ENCODE data around the gene RIPK3. TPM values are rescaled to one million over a fixed set of nuclear protein-coding genes. Genes with fewer than 3 reads are reported as not detected.

RIPK3 gene
- total RNA-seq, 2 experiments from 2014 or later, result 8.1 to 14.5 TPM

DNA sequence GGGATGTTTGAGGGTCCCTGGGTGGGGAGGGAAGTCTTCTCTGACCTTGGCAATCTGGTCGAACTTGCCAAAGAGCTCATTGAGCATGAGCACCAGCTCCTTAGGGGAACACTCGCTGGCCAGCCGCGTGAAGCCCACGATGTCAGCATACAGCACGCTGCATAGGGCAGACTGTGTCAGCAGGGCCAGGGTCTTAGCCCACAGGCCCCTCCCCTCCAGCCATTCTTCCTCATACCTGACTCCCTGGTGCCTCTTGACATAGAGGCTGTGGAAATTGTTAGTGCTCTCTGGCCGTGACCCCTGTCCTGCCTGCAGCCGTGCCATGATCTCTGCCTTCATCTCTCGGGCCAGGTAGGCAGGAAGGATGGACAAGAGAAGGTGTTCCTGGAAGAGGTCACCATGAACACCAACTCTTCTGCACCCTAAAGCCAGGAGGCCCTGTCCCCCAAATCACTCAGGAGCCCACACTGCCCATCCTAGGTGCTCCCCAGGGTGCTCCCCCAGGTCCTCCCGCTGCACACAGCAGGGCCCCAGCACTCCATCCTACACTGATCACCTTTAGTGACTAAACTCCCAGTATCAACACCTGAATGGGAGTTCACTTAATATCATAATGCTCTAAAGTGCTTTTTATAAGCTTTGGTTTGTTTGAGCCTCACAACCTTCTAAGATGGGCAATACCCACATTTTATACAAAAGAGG lies 8.7 kb downstream of the RIPK3 start:
- H2AFZ ChIP-seq (ENCODE audit: low read length), result no peak overlapping the region
- no peaks in the 10 kb centered on the region for H4K20me1 ChIP-seq (ENCODE audit: insufficient read depth, low read length)
- H3K4me1 ChIP-seq (ENCODE audit: insufficient read depth, low read length, poor library complexity, severe bottlenecking), result peaks cover 30% of the 10 kb centered on the region
- H3K9me3 ChIP-seq (ENCODE audit: low read length), result no peaks in the 10 kb centered on the region
- no peaks in the 10 kb centered on the region for H3K36me3 ChIP-seq (ENCODE audit: insufficient read depth, low read length)
- no peak overlapping the region for H3K4me2 ChIP-seq (ENCODE audit: low read length)
- no peaks in the 10 kb centered on the region for H3K9me2 ChIP-seq (ENCODE audit: insufficient read depth, low read length)
- DNase-seq (ENCODE audit: low spot score), result no peak
- TF ChIP-seq, protein P1, sequence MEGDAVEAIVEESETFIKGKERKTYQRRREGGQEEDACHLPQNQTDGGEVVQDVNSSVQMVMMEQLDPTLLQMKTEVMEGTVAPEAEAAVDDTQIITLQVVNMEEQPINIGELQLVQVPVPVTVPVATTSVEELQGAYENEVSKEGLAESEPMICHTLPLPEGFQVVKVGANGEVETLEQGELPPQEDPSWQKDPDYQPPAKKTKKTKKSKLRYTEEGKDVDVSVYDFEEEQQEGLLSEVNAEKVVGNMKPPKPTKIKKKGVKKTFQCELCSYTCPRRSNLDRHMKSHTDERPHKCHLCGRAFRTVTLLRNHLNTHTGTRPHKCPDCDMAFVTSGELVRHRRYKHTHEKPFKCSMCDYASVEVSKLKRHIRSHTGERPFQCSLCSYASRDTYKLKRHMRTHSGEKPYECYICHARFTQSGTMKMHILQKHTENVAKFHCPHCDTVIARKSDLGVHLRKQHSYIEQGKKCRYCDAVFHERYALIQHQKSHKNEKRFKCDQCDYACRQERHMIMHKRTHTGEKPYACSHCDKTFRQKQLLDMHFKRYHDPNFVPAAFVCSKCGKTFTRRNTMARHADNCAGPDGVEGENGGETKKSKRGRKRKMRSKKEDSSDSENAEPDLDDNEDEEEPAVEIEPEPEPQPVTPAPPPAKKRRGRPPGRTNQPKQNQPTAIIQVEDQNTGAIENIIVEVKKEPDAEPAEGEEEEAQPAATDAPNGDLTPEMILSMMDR (conservative IDR thresholded peaks at IDR 0.05; ENCODE audit: low read length), result no peak
- TF ChIP-seq EZH2phosphoT487 (IDR thresholded peaks at IDR 0.05; ENCODE audit: borderline replicate concordance, low read depth, low read length), result no peak
- H3K4me3 ChIP-seq (ENCODE audit: low read depth, low read length, poor library complexity, severe bottlenecking), result no peak overlapping the region
- H3K79me2 ChIP-seq (ENCODE audit: insufficient read depth, low read depth, low read length), result no peaks in the 10 kb centered on the region
- H3K27ac ChIP-seq (ENCODE audit: low read depth, low read length, poor library complexity, severe bottlenecking), result no peak overlapping the region
- CTCF ChIA-PET (ENCODE audit: unreplicated experiment), result no interaction called here
- intact Hi-C loops (cut with micrococcal nuclease; ENCODE audit: unreplicated experiment), result loop anchor here (10.0 kb wide), 1 partner anchor 344 kb away; no protein-coding TSS in a partner anchor
- POLR2A ChIA-PET, result no interaction called here
- BruUV-seq (replicated peaks), result no TSS peak

DNA sequence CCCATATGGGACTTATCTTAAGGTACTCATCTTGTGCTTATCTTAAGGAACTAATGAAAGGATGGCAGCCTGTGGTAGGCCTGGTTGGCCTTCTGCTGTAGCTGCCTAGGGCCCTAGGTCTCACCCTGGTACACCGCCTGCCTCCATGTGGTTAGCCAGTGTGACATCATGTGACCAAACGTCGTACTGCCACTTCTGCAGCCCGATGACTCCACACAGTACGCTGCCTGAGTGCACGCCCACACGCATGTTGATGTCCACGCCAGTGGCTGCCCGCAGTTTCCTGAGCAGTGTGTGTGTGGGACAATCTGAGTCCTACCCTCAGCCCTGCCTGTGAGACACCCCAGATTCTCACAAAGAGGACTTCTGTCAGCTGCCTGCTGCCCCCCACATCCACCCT lies 10.1 kb downstream of the RIPK3 start:
- ChIA-PET POLR2A (no interaction called here), CTCF (ENCODE audit: unreplicated experiment) (interaction anchor here (1.3 kb wide), 1 partner anchor 102 kb away, joined by 3 read pairs; no protein-coding TSS in a partner anchor)
- H3K36me3 ChIP-seq (ENCODE audit: insufficient read depth, low read length), result no peaks in the 10 kb centered on the region
- H4K20me1 ChIP-seq (ENCODE audit: insufficient read depth, low read length), result no peaks in the 10 kb centered on the region
- no peak overlapping the region for H3K27ac ChIP-seq (ENCODE audit: low read depth, low read length, poor library complexity, severe bottlenecking)
- H3K9me3 ChIP-seq (ENCODE audit: low read length), result no peaks in the 10 kb centered on the region
- H3K4me2 ChIP-seq (ENCODE audit: low read length), result no peak overlapping the region
- no peak for DNase-seq (ENCODE audit: low spot score)
- no peak for TF ChIP-seq EZH2phosphoT487 (IDR thresholded peaks at IDR 0.05; ENCODE audit: borderline replicate concordance, low read depth, low read length)
- TF ChIP-seq, protein P1 (conservative IDR thresholded peaks at IDR 0.05; ENCODE audit: low read length), result no peak
- peaks cover 30% of the 10 kb centered on the region for H3K4me1 ChIP-seq (ENCODE audit: insufficient read depth, low read length, poor library complexity, severe bottlenecking)
- no peak overlapping the region for H3K4me3 ChIP-seq (ENCODE audit: low read depth, low read length, poor library complexity, severe bottlenecking)
- H2AFZ ChIP-seq (ENCODE audit: low read length), result no peak overlapping the region
- no TSS peak for BruUV-seq (replicated peaks)
- H3K9me2 ChIP-seq (ENCODE audit: insufficient read depth, low read length), result no peaks in the 10 kb centered on the region
- no peaks in the 10 kb centered on the region for H3K79me2 ChIP-seq (ENCODE audit: insufficient read depth, low read depth, low read length)
- intact Hi-C loops (cut with micrococcal nuclease; ENCODE audit: unreplicated experiment), result loop anchor here (10.0 kb wide), 1 partner anchor 345 kb away; no protein-coding TSS in a partner anchor

DNA sequence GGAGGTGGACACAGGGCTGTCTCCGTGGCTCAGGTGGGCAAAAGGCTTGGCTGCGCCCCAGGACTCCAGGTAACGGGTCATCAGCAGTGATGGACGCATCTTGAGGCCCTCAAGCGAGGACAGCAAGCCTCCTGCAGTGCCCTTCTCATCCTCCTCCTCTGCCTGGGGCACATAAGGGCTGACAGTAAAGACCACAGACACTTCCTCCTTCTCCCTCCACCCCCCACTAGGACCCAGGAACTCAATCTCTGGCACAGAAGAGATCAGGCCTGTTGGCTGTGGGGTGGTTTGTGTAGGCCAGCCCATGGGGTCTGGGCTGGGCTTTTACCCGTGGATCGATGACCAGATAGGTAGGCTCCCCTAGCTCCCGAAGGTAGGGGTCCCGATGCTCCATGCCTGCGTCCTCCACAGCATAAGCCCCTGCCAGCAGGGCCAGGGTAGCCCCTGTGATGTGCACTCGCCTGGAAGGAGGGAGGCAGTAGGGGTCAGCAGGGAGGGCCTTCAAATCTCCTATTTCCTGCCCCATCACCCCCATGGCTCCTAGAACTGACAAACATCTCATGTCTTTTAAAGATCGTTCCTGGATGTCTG lies 10.6 kb downstream of the RIPK3 start:
- no TSS peak for BruUV-seq (replicated peaks)
- intact Hi-C loops (cut with micrococcal nuclease; ENCODE audit: unreplicated experiment), result no loop called here
- H3K79me2 ChIP-seq (ENCODE audit: insufficient read depth, low read depth, low read length), result no peaks in the 10 kb centered on the region
- no peak overlapping the region for H3K4me3 ChIP-seq (ENCODE audit: low read depth, low read length, poor library complexity, severe bottlenecking)
- H3K9me2 ChIP-seq (ENCODE audit: insufficient read depth, low read length), result no peaks in the 10 kb centered on the region
- no peak overlapping the region for H3K27ac ChIP-seq (ENCODE audit: low read depth, low read length, poor library complexity, severe bottlenecking)
- ChIA-PET CTCF (ENCODE audit: unreplicated experiment) (interaction anchor here (1.3 kb wide), 1 partner anchor 102 kb away, joined by 3 read pairs; no protein-coding TSS in a partner anchor), POLR2A (interaction anchor here (0.6 kb wide), 1 partner anchor 1040 kb away, joined by 3 read pairs; no protein-coding TSS in a partner anchor)
- no peaks in the 10 kb centered on the region for H4K20me1 ChIP-seq (ENCODE audit: insufficient read depth, low read length)
- TF ChIP-seq, protein P1 (conservative IDR thresholded peaks at IDR 0.05; ENCODE audit: low read length), result no peak
- TF ChIP-seq EZH2phosphoT487 (IDR thresholded peaks at IDR 0.05; ENCODE audit: borderline replicate concordance, low read depth, low read length), result no peak
- H2AFZ ChIP-seq (ENCODE audit: low read length), result no peak overlapping the region
- peaks cover 26% of the 10 kb centered on the region for H3K4me1 ChIP-seq (ENCODE audit: insufficient read depth, low read length, poor library complexity, severe bottlenecking)
- no peaks in the 10 kb centered on the region for H3K36me3 ChIP-seq (ENCODE audit: insufficient read depth, low read length)
- H3K4me2 ChIP-seq (ENCODE audit: low read length), result no peak overlapping the region
- H3K9me3 ChIP-seq (ENCODE audit: low read length), result no peaks in the 10 kb centered on the region
- no peak for DNase-seq (ENCODE audit: low spot score)
